ENCODE results near the gene ALK.

ALK gene

GRCh38 chr2:29446847-29447246 lies 474.5 kb downstream of the ALK start:
- no peak for TF ChIP-seq CTCF (conservative IDR thresholded peaks at IDR 0.05; ENCODE audit: control insufficient read depth, insufficient read depth, low read depth, low read length)
- H3K4me3 ChIP-seq (ENCODE audit: control insufficient read depth, low read depth, low read length): no peak overlapping the region
- peak; percentile 17 for DNase-seq (ENCODE audit: low read depth)

- TF ChIP-seq CTCF (conservative IDR thresholded peaks at IDR 0.05; ENCODE audit: control insufficient read depth, insufficient read depth, low read depth, low read length): no peak
- no peak overlapping the region for H3K4me3 ChIP-seq (ENCODE audit: control insufficient read depth, low read depth, low read length)
- no peak for DNase-seq (ENCODE audit: low read depth)
These were observed 477.2 kb downstream of the ALK start for GRCh38 chr2:29444150-29444549.

- TF ChIP-seq CTCF (conservative IDR thresholded peaks at IDR 0.05; ENCODE audit: control insufficient read depth, insufficient read depth, low read depth, low read length): no peak
- no peak for DNase-seq (ENCODE audit: low read depth)
- no peak overlapping the region for H3K4me3 ChIP-seq (ENCODE audit: control insufficient read depth, low read depth, low read length)
These were observed 477.8 kb downstream of the ALK start for GRCh38 chr2:29443627-29444026.

GRCh38 chr2:29443151-29443550 lies 478.2 kb downstream of the ALK start:
- no peak for TF ChIP-seq CTCF (conservative IDR thresholded peaks at IDR 0.05; ENCODE audit: control insufficient read depth, insufficient read depth, low read depth, low read length)
- no peak overlapping the region for H3K4me3 ChIP-seq (ENCODE audit: control insufficient read depth, low read depth, low read length)
- no peak for DNase-seq (ENCODE audit: low read depth)

- no peak for TF ChIP-seq CTCF (conservative IDR thresholded peaks at IDR 0.05; ENCODE audit: control insufficient read depth, insufficient read depth, low read depth, low read length)
- no peak for DNase-seq (ENCODE audit: low read depth)
- no peak overlapping the region for H3K4me3 ChIP-seq (ENCODE audit: control insufficient read depth, low read depth, low read length)
These were observed 480.3 kb downstream of the ALK start for GRCh38 chr2:29440921-29441623.

- no peak for DNase-seq (ENCODE audit: low read depth)
- no peak for TF ChIP-seq CTCF (conservative IDR thresholded peaks at IDR 0.05; ENCODE audit: control insufficient read depth, insufficient read depth, low read depth, low read length)
- no peak overlapping the region for H3K4me3 ChIP-seq (ENCODE audit: control insufficient read depth, low read depth, low read length)
These were observed 487.5 kb downstream of the ALK start for GRCh38 chr2:29433920-29434319.

GRCh38 chr2:29433128-29433527 lies 488.3 kb downstream of the ALK start:
- H3K4me3 ChIP-seq (ENCODE audit: control insufficient read depth, low read depth, low read length): no peak overlapping the region
- TF ChIP-seq CTCF (conservative IDR thresholded peaks at IDR 0.05; ENCODE audit: control insufficient read depth, insufficient read depth, low read depth, low read length): no peak
- DNase-seq (ENCODE audit: low read depth): no peak
